HG03565 (cell line): ENCODE results near the gene MIPEP.

ENCODE experiments used
- ATAC-seq: cut with Tn5 transposase; IDR thresholded peaks from one replicate; pipeline ENCODE4 v1.9.1; 2021; ENCODE audit warnings: mild to moderate bottlenecking, moderate library complexity; ENCODE audit not compliant: unreplicated experiment

Gene MIPEP

GRCh38 chr13:23855360-23855759 is 33.8 kb downstream of the MIPEP start:
- ATAC-seq: no peak

GRCh38 chr13:23852351-23852750 is 36.8 kb downstream of the MIPEP start:
- ATAC-seq: peak; percentile 30

- ATAC-seq: no peak
Observed at GRCh38 chr13:23851106-23851505, 38.1 kb downstream of the MIPEP start.

GRCh38 chr13:23850134-23850533 is 39.1 kb downstream of the MIPEP start:
- no peak for ATAC-seq

GRCh38 chr13:23849670-23850069 is 39.5 kb downstream of the MIPEP start:
- ATAC-seq: no peak

- ATAC-seq: no peak
Observed at GRCh38 chr13:23848646-23849141, 40.5 kb downstream of the MIPEP start.

GRCh38 chr13:23848019-23848418 is 41.2 kb downstream of the MIPEP start:
- ATAC-seq: no peak

GRCh38 chr13:23847497-23847896 is 41.7 kb downstream of the MIPEP start:
- ATAC-seq: no peak

- ATAC-seq: peak; percentile 14
Observed at GRCh38 chr13:23845105-23845725, 44.0 kb downstream of the MIPEP start.

GRCh38 chr13:23844132-23844531 is 45.1 kb downstream of the MIPEP start:
- no peak for ATAC-seq

GRCh38 chr13:23843436-23843835 is 45.8 kb downstream of the MIPEP start:
- no peak for ATAC-seq

- no peak for ATAC-seq
Observed at GRCh38 chr13:23842406-23842805, 46.8 kb downstream of the MIPEP start.

GRCh38 chr13:23833733-23834611 is 55.2 kb downstream of the MIPEP start:
- no peak for ATAC-seq

- ATAC-seq: no peak
Observed at GRCh38 chr13:23828866-23829265, 60.3 kb downstream of the MIPEP start.

- ATAC-seq: no peak
Observed at GRCh38 chr13:23828086-23828485, 61.1 kb downstream of the MIPEP start.

GRCh38 chr13:23825179-23825578 is 64.0 kb downstream of the MIPEP start:
- no peak for ATAC-seq

- no peak for ATAC-seq
Observed at GRCh38 chr13:23824371-23824770, 64.8 kb downstream of the MIPEP start.

GRCh38 chr13:23822252-23822824 is 66.9 kb downstream of the MIPEP start:
- no peak for ATAC-seq

GRCh38 chr13:23820530-23820929 is 68.7 kb downstream of the MIPEP start:
- ATAC-seq: no peak

- ATAC-seq: no peak
Observed at GRCh38 chr13:23817830-23818229, 71.4 kb downstream of the MIPEP start.

- ATAC-seq: no peak
Observed at GRCh38 chr13:23817136-23817535, 72.1 kb downstream of the MIPEP start.

GRCh38 chr13:23813635-23814034 is 75.6 kb downstream of the MIPEP start:
- ATAC-seq: no peak
